ENCODE data around the gene RFX7.

RFX7 gene

GRCh38 chr15:56244038-56244810, 545 bp upstream of the RFX7 start:
- peak; percentile 1 for DNase-seq

GRCh38 chr15:56242576-56243162, 1.0 kb downstream of the RFX7 start:
- DNase-seq = no peak

- no peak for DNase-seq
Observed at GRCh38 chr15:56241374-56242105, 2.1 kb downstream of the RFX7 start.

- no peak for DNase-seq
Observed at GRCh38 chr15:56240390-56240789, 3.3 kb downstream of the RFX7 start.

- no peak for DNase-seq
Observed at GRCh38 chr15:56236197-56236596, 7.5 kb downstream of the RFX7 start.

- no peak for DNase-seq
Observed at GRCh38 chr15:56234804-56235203, 8.9 kb downstream of the RFX7 start.

- DNase-seq = no peak
Observed at GRCh38 chr15:56233549-56233948, 10.1 kb downstream of the RFX7 start.

- DNase-seq = no peak
Observed at GRCh38 chr15:56232058-56232457, 11.6 kb downstream of the RFX7 start.

- no peak for DNase-seq
Observed at GRCh38 chr15:56228854-56229253, 14.8 kb downstream of the RFX7 start.

- no peak for DNase-seq
Observed at GRCh38 chr15:56228352-56228751, 15.3 kb downstream of the RFX7 start.

GRCh38 chr15:56227780-56228179, 15.9 kb downstream of the RFX7 start:
- DNase-seq = no peak

GRCh38 chr15:56227306-56227705, 16.4 kb downstream of the RFX7 start:
- DNase-seq = no peak

GRCh38 chr15:56225520-56225919, 18.2 kb downstream of the RFX7 start:
- no peak for DNase-seq

GRCh38 chr15:56222302-56222701, 21.4 kb downstream of the RFX7 start:
- DNase-seq = no peak

- DNase-seq = no peak
Observed at GRCh38 chr15:56217341-56217740, 26.3 kb downstream of the RFX7 start.

GRCh38 chr15:56215769-56216168, 27.9 kb downstream of the RFX7 start:
- DNase-seq = no peak

- DNase-seq = no peak
Observed at GRCh38 chr15:56211960-56212550, 31.6 kb downstream of the RFX7 start.

- no peak for DNase-seq
Observed at GRCh38 chr15:56211064-56211463, 32.6 kb downstream of the RFX7 start.

GRCh38 chr15:56208641-56209155, 35.0 kb downstream of the RFX7 start:
- no peak for DNase-seq

- DNase-seq = no peak
Observed at GRCh38 chr15:56208185-56208584, 35.5 kb downstream of the RFX7 start.

- no peak for DNase-seq
Observed at GRCh38 chr15:56207711-56208110, 36.0 kb downstream of the RFX7 start.

GRCh38 chr15:56207092-56207491, 36.6 kb downstream of the RFX7 start:
- no peak for DNase-seq
